ENCODE measurements around the gene WDFY2. TPM values are rescaled to one million over a fixed set of nuclear protein-coding genes. Genes with fewer than 3 reads are reported as not detected.
"Not testable (repeated sequence)": the region's sequence is repeated elsewhere in the genome, so short reads cannot be mapped to it uniquely, and the experiment has no call there.

The WDFY2 gene
- total RNA-seq, 1 donor from 2014 or later: 11.1 TPM

DNA sequence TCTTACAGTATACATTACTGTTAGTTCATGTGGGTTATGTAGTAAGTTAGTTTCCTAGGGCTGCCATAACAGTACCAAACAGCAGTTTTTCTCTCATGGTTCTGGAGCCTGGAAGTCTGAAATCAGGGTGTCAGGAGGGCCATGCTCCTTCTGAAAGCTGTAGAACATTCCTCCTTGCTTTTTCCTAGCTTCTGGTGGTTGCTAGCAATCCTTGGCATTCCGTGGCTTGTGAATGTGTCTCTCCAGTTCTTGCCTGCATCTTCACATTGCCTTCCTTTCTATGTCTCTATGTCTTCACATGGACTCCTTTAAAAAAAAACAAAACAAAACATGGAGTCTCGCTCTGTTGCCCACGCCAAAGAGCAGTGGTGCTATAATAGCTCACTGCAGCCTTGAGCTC, 95.4 kb downstream of the WDFY2 start:
- Mint-ChIP-seq H3K4me1 (peaks cover 7% of the 10 kb centered on the region), H3K9me3 (no peaks in the 10 kb centered on the region), H3K4me3 (no peak overlapping the region), H3K27me3 (no peaks in the 10 kb centered on the region), H3K27ac (no peak overlapping the region), H3K36me3 (ENCODE audit: low read depth) (peaks cover 11% of the 10 kb centered on the region)
- intact Hi-C loops (cut with micrococcal nuclease): loop anchor here (5.0 kb wide), 1 partner anchor 47 kb away; no protein-coding TSS in a partner anchor
- DNase-seq: no peak

DNA sequence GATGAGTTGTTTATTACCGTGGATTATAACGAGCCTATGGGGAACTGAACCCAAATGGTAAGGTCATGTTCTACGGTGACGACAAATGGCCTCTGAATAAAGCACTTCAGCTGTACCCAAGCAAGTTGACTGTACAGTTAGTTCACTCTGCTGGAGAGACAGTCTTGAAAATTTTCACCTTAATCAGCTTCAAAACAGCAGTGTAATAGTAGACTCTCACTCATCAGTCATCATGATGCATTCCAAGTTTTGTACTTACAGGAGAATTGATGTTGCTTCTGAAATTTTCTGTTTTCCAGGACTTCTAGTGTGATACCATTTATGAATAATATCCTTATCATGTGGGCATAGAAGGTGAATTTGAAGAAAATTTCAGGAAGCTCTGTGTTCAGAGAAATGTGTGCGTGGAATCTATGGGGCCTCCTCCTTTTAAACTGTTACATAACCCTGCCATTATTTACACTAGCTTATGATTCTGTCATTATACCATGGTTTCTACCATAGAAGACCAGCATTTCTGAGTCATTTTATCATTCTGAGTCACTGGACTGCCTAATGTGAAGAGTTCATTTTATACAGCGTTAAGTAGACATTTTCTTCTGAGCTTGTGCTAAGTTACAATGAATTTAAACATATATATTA, 96.9 kb downstream of the WDFY2 start:
- no peaks in the 10 kb centered on the region for H3K9me3 Mint-ChIP-seq
- H3K36me3 Mint-ChIP-seq (ENCODE audit: low read depth): peaks cover 11% of the 10 kb centered on the region
- DNase-seq: no peak
- no peak overlapping the region for H3K4me3 Mint-ChIP-seq
- H3K27ac Mint-ChIP-seq: no peak overlapping the region
- intact Hi-C loops (cut with micrococcal nuclease): loop anchor here (5.0 kb wide), 1 partner anchor 49 kb away; no protein-coding TSS in a partner anchor
- peaks cover 7% of the 10 kb centered on the region for H3K4me1 Mint-ChIP-seq
- H3K27me3 Mint-ChIP-seq: no peaks in the 10 kb centered on the region

DNA sequence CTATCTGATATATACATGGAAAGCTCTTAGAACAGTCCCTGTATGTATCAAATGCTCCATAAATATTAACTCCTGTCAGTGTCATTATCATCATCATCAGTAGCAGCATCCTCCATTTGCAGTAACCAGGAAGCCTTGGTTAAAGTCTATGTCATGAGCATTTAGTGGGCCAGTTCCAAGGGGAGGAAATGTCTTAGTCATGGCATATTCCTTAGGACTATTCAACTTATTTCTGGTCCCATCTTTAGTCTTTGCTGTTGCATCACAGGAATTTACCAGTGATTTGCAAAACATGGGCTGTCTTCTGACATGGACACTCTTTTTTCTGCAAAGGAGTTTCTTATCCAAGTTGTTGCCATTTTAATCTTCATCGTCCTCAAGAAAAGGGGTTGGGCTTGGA, 98.4 kb downstream of the WDFY2 start:
- peaks cover 9% of the 10 kb centered on the region for H3K36me3 Mint-ChIP-seq (ENCODE audit: low read depth)
- intact Hi-C loops (cut with micrococcal nuclease): loop anchor here (5.0 kb wide), 1 partner anchor 50 kb away; no protein-coding TSS in a partner anchor
- H3K9me3 Mint-ChIP-seq: no peaks in the 10 kb centered on the region
- H3K27me3 Mint-ChIP-seq: no peaks in the 10 kb centered on the region
- no peak overlapping the region for H3K27ac Mint-ChIP-seq
- H3K4me1 Mint-ChIP-seq: peaks cover 8% of the 10 kb centered on the region
- no peak overlapping the region for H3K4me3 Mint-ChIP-seq
- DNase-seq: no peak

DNA sequence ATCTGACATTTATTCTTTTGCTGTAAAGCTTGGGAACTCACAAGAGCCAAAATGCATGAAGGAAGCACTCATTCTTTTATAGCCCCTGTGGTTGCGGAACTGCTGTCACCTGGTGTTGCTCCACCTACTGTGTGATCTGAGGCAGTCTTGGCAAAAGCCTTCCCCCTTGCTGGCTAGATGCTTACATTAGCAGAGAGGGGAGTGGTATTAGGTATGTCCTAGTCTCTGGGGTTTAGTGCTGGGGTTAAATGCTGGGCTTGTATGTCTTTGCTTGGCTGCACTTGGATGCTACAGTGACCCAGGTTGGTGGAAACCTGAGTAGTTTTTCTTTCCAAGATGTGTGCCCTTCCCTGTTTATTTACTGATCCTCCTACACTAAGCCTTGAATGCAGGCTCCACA, 99.3 kb downstream of the WDFY2 start:
- intact Hi-C loops (cut with micrococcal nuclease): loop anchor here (5.0 kb wide), 1 partner anchor 51 kb away; no protein-coding TSS in a partner anchor
- Mint-ChIP-seq H3K36me3 (ENCODE audit: low read depth) (peaks cover 8% of the 10 kb centered on the region), H3K27me3 (no peaks in the 10 kb centered on the region), H3K27ac (no peak overlapping the region), H3K9me3 (no peaks in the 10 kb centered on the region), H3K4me3 (no peak overlapping the region), H3K4me1 (peaks cover 10% of the 10 kb centered on the region)
- no peak for DNase-seq

DNA sequence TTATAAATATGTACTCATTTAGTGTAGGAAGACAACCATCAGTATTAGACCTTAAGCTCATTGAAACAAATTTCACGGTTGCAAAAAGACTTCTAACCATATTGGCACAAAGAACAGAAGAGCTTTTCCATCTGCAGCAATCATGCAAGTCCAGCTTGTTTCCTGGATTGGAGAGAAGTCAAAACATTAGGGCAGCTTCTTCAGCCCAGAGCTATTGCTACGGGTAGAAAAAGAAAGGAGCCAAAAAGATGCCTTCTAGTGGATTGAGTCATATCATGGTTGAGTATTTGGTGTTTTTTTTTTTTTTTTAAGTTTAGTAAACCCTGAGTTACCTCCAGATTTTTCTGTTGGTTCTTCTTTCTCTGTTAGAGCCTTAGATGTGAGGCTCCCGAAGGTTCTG, 99.8 kb downstream of the WDFY2 start:
- no peak for DNase-seq
- Mint-ChIP-seq H3K4me1 (peaks cover 10% of the 10 kb centered on the region), H3K36me3 (ENCODE audit: low read depth) (peaks cover 8% of the 10 kb centered on the region), H3K27me3 (no peaks in the 10 kb centered on the region), H3K27ac (no peak overlapping the region), H3K9me3 (no peaks in the 10 kb centered on the region), H3K4me3 (no peak overlapping the region)
- intact Hi-C loops (cut with micrococcal nuclease): loop anchor here (5.0 kb wide), 1 partner anchor 52 kb away; no protein-coding TSS in a partner anchor

DNA sequence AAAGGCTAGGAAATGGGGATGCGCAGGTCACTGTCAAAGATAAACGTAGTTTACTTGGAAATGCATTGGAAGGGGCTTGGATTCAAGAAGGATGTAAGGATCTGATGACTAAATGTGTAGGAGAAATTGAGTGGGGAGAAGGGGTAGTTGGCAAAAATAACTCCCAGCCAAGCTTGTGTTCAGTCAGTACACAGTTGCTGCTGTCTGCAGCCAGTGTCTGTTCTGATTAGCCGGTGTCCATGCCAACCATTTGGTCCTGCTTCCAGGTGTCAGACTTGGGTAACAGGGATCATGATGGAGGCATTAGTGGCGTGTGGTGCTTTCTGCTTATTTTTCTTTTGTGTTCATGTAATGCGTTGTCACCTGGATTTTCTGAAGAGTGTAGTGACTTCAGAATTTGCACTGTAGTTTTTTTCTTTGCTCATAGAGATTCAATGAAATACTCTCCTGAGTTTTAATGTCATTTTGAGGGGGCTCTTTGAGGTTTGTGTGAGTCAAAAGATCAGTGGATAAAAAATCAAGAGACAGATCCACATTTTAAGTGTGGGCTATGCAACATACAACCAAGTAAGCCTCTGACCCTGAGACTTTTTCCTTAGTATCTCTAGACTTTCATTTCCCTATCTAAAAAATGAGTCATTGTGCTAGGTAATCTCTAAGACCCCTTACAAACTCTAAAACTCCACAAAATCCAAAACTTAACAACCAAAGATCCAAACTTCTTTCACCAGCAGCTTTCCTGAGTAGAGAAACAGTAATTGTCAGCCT, 103.9 kb downstream of the WDFY2 start:
- intact Hi-C loops (cut with micrococcal nuclease): no loop called here
- Mint-ChIP-seq H3K4me1 (peaks cover 5% of the 10 kb centered on the region), H3K4me3 (no peak overlapping the region), H3K36me3 (ENCODE audit: low read depth) (peaks cover 2% of the 10 kb centered on the region), H3K27me3 (no peaks in the 10 kb centered on the region), H3K9me3 (no peaks in the 10 kb centered on the region), H3K27ac (no peak overlapping the region)
- DNase-seq: no peak

DNA sequence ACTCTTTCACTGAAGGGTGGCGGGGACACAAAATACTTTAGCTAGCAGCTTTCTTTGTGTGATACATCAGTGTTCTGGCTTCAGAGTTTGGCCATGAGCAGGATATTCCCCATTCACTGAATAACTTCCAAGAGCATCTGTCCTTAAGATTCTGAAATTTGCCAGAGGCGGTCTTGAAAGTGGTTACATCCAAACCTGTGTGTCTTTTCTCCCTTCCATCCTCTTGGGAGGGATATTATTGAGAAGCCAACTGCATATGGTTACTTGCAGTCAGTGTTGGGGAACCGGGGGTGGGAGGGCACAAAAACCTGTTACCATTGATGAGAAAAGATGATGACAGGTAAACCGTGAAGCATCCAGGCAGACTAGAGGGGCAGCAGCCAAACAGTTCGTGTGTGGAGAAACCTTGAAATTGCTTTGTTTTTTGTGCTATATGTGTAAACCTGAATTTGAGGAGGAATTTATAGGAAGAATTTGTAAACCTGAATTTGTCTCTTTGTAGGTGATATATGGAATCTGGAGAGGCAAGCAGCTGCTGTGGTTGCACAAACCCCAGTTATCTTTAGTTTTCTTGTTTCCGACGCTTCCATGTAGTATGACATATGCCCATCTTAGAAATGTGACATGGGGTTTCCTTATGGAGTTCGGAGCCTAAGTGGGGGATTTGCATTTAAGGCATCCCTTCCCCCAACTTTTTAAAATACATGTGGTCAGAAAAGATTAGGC, 104.8 kb downstream of the WDFY2 start:
- Mint-ChIP-seq H3K36me3 (ENCODE audit: low read depth) (peaks cover 2% of the 10 kb centered on the region), H3K27me3 (no peaks in the 10 kb centered on the region), H3K4me1 (peaks cover 5% of the 10 kb centered on the region), H3K9me3 (no peaks in the 10 kb centered on the region), H3K27ac (no peak overlapping the region), H3K4me3 (no peak overlapping the region)
- intact Hi-C loops (cut with micrococcal nuclease): no loop called here
- no peak for DNase-seq

DNA sequence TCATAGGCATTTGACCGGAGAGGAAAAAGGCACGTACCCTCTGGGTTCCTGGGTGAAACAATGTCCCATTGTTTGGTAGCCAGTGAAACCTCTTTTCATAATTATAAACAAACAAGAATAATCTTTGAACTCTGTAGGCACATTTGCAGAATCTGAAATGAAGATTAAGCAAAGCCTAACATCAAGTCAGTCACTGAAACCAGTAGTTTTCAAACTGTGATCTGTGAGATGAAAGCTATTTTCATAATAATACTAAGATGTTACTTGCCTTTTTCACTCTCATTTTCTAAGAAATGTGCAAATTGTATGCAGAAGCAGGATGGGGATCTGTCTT, 105.4 kb downstream of the WDFY2 start:
- Mint-ChIP-seq H3K9me3 (no peaks in the 10 kb centered on the region), H3K27ac (no peak overlapping the region), H3K4me3 (no peak overlapping the region), H3K4me1 (peaks cover 5% of the 10 kb centered on the region), H3K36me3 (ENCODE audit: low read depth) (peaks cover under 1% of the 10 kb centered on the region), H3K27me3 (no peaks in the 10 kb centered on the region)
- intact Hi-C loops (cut with micrococcal nuclease): no loop called here
- no peak for DNase-seq

DNA sequence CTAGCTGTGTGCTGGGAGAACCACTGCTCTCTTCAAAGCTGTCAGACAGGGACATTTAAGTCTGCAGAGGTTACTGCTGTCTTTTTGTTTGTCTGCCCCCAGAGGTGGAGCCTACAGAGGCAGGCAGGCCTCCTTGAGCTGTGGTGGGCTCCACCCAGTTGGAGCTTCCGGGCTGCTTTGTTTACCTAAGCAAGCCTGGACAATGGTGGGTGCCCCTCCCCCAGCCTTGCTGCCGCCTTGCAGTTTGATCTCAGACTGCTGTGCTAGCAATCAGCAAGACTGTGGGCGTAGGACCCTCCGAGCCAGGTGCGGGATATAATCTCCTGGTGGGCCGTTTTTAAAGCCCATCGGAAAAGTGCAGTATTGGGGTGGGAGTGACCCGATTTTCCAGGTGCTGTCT, 111.4 kb downstream of the WDFY2 start:
- H3K4me1 Mint-ChIP-seq; H3K27me3 Mint-ChIP-seq; H3K27ac Mint-ChIP-seq; intact Hi-C loops (cut with micrococcal nuclease); DNase-seq; H3K9me3 Mint-ChIP-seq; H3K36me3 Mint-ChIP-seq (ENCODE audit: low read depth); H3K4me3 Mint-ChIP-seq: not testable (repeated sequence)

DNA sequence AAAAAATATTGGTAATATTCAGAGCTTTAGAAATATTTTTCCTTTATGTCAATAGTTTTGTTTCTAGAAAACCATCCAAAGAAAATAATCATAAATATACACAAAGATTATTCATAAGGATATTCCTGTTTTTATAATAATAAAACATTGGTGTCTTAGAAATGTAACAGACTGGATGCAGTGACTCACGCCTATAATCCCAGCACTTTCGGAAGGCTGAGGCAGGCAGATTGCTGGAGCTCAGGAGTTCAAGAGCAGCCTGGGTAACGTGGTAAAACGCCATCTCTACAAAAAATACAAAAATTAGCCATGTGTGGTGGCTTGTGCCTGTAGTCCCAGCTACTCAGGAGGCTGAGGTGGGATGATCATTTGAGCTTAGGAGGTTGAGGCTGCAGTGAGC, 112.9 kb downstream of the WDFY2 start:
- H3K27ac Mint-ChIP-seq: no peak overlapping the region
- DNase-seq: no peak
- no peaks in the 10 kb centered on the region for H3K4me1 Mint-ChIP-seq
- H3K4me3 Mint-ChIP-seq: no peak overlapping the region
- H3K9me3 Mint-ChIP-seq: peaks cover 3% of the 10 kb centered on the region
- intact Hi-C loops (cut with micrococcal nuclease): no loop called here
- no peaks in the 10 kb centered on the region for H3K27me3 Mint-ChIP-seq
- peaks cover 5% of the 10 kb centered on the region for H3K36me3 Mint-ChIP-seq (ENCODE audit: low read depth)

DNA sequence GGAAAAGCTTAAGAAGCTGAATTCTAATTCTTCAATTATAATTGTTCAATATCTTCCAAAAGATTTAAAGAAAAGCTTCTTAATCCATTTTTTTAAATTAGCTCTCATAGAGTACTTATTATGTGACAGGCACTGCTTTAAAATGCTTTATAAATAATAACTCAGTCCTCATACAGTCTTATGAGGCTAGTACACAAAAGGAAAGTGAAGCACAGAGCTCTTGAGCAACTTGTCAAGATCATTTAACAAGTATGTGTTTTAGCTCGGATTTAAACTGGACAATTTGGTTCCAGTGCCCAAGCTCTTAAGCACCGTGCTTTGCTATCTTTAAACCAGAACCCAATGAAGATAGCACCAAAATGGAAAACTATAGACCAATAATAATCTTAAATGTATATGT, 113.6 kb downstream of the WDFY2 start:
- Mint-ChIP-seq H3K27ac (no peak overlapping the region), H3K4me3 (no peak overlapping the region), H3K9me3 (peaks cover 3% of the 10 kb centered on the region), H3K36me3 (ENCODE audit: low read depth) (peaks cover 5% of the 10 kb centered on the region), H3K4me1 (no peaks in the 10 kb centered on the region), H3K27me3 (no peaks in the 10 kb centered on the region)
- no peak for DNase-seq
- intact Hi-C loops (cut with micrococcal nuclease): no loop called here

DNA sequence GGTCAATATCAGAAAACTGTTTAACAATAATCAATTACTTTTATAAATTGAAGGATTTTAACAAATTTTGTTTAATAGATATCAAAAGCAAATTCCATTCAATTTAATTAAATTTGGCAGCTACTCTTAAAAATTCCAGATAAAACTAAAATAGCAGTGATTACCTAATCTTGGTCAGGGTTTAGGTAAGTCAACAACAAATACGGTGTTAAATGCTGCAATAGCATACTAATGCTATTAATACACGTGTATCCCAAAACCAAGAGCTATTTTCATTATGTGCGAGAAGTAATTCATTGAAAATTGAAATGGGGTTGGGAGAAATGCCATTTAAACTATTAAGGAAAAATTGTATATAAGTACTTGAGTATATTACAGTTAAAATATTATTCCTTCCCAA, 114.1 kb downstream of the WDFY2 start:
- intact Hi-C loops (cut with micrococcal nuclease): no loop called here
- Mint-ChIP-seq H3K4me1 (no peaks in the 10 kb centered on the region), H3K4me3 (no peak overlapping the region), H3K27ac (no peak overlapping the region), H3K9me3 (peaks cover 3% of the 10 kb centered on the region), H3K27me3 (no peaks in the 10 kb centered on the region), H3K36me3 (ENCODE audit: low read depth) (peaks cover 5% of the 10 kb centered on the region)
- DNase-seq: no peak

DNA sequence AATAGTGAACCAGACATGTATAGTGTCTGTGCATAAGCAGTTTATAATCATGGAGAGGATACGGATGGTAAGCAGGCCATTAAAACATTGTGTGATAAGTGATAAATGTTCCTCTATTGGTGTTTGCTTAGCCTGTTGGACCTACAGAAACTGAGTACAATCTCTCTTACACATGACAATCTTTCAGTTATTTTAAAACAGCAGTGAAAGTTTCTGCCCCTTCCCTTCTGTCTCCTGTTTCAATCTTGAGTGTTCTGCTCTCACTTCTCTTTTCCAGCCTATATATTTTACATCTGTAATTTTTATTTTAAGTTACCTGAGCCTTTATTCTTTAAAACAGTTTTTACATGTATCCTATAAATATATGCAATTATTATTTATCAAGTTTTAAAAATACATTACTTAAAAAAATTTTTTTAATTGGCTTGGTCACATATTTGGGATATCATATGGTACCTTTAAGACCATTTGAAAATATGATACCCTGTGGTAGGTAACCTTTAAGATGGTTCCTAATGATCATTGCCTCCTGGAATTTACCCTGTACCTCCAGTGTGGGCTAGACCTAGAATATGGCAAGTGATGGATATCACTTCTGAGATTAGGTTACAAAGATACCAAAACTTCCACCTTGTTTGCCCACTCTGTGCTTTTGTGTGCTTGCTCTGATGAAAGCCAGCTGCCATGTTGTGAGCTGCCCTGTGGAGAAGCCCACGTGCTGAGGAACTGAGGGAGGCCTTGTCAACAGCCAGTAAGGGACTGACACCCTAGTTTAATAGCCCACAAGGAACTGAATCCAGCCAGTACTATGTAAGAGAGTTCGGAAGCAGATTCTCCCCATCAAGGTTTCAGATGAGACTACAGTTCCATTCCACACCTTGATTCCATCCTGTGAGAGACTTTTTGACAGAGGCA, 120.4 kb downstream of the WDFY2 start:
- H3K9me3 Mint-ChIP-seq: peaks cover 8% of the 10 kb centered on the region
- no peaks in the 10 kb centered on the region for H3K27me3 Mint-ChIP-seq
- no peak overlapping the region for H3K4me3 Mint-ChIP-seq
- DNase-seq: no peak
- intact Hi-C loops (cut with micrococcal nuclease): no loop called here
- H3K36me3 Mint-ChIP-seq (ENCODE audit: low read depth): peaks cover 16% of the 10 kb centered on the region
- H3K4me1 Mint-ChIP-seq: no peaks in the 10 kb centered on the region
- H3K27ac Mint-ChIP-seq: peak overlapping the region; percentile 19

All from activated CD4-positive, alpha-beta T cell treated with anti-CD3 and anti-CD28 coated beads, Interleukin-2, amount 10 ng/mL, durations not matched to agents 24 days and 14 days (primary cell).